Tibial nerve (tissue), 4 donors: ENCODE data around the gene KDM4B. TPM values are rescaled to one million over a fixed set of nuclear protein-coding genes. Genes with fewer than 3 reads are reported as not detected.

Experiments
- DNase-seq, 2 donors: peaks; one replicate each; pipeline ENCODE4 v3.0.0-alpha.2; 2019; ENCODE audit warnings: low spot score in 2 of 2
- H3K27ac ChIP-seq, 4 donors: fragments of 200-600 bp; sonication (generic) in 3 of 4; one replicate each; pipeline ENCODE4 v1.5.1; 2017 to 2019; ENCODE audit warnings: mild to moderate bottlenecking in 1 of 4
- H3K27me3 ChIP-seq, 2 donors: fragments of 200-600 bp; sonication (generic) in 1 of 2; one replicate each; pipeline versions ENCODE4 v1.5.1 to v1.6.0; 2017 to 2019
- H3K36me3 ChIP-seq, 3 donors: fragments of 200-600 bp; sonication (generic); one replicate each; pipeline ENCODE4 v1.5.1; 2018 to 2019
- H3K4me1 ChIP-seq, 4 donors: fragments of 200-600 bp; sonication (generic) in 3 of 4; one replicate each; pipeline ENCODE4 v1.5.1; 2017 to 2019
- H3K4me3 ChIP-seq, 4 donors: fragments of 200-600 bp; sonication (generic) in 3 of 4; one replicate each; pipeline ENCODE4 v1.5.1; 2017 to 2019; ENCODE audit warnings: mild to moderate bottlenecking in 1 of 4, moderate library complexity in 1 of 4
- H3K9me3 ChIP-seq, 4 donors: fragments of 200-600 bp; sonication (generic) in 3 of 4; one replicate each; pipeline ENCODE4 v1.5.1; 2017 to 2019
- EP300 ChIP-seq, 2 donors: sonication (generic); formaldehyde crosslinking; IDR thresholded peaks; one replicate each; pipeline ENCODE4 v1.6.1; 2017; ENCODE audit warnings: antibody characterized with exemption in 2 of 2, mild to moderate bottlenecking in 1 of 2
- POLR2A ChIP-seq, 2 donors: fragments of 450-650 bp; IDR thresholded peaks; one replicate each; pipeline ENCODE4 v1.6.1; 2017; ENCODE audit warnings: antibody characterized with exemption in 2 of 2, mild to moderate bottlenecking in 2 of 2, moderate library complexity in 2 of 2
- WGBS, 2 donors: methylation state at CpG; one replicate each; pipeline ENCODE4 v1.1.5; 2018; 5-methylcytosine and 5-hydroxymethylcytosine counted together
- total RNA-seq, 4 donors: library from RNA; depleted of rRNA; stranded (reverse); fragments of >200 nt; gene quantifications; one replicate each; pipeline ENCODE4 v1.1.0, GENCODE V29; 2016
- TF ChIP-seq, protein P1 (sequence below), 5 experiments: fragments of 200-600 bp in 3 of 5; fragments of 450-650 bp in 2 of 5; sonication (generic) in 3 of 5; IDR thresholded peaks; one replicate each; pipeline ENCODE4 v1.5.1; 2016 to 2019; ENCODE audit warnings: antibody characterized with exemption in 5 of 5, mild to moderate bottlenecking in 3 of 5, moderate library complexity in 2 of 5

KDM4B gene
- total RNA-seq, 4 donors from 2014 or later = 37.8 to 72.4 (median 57.2) TPM

DNA sequence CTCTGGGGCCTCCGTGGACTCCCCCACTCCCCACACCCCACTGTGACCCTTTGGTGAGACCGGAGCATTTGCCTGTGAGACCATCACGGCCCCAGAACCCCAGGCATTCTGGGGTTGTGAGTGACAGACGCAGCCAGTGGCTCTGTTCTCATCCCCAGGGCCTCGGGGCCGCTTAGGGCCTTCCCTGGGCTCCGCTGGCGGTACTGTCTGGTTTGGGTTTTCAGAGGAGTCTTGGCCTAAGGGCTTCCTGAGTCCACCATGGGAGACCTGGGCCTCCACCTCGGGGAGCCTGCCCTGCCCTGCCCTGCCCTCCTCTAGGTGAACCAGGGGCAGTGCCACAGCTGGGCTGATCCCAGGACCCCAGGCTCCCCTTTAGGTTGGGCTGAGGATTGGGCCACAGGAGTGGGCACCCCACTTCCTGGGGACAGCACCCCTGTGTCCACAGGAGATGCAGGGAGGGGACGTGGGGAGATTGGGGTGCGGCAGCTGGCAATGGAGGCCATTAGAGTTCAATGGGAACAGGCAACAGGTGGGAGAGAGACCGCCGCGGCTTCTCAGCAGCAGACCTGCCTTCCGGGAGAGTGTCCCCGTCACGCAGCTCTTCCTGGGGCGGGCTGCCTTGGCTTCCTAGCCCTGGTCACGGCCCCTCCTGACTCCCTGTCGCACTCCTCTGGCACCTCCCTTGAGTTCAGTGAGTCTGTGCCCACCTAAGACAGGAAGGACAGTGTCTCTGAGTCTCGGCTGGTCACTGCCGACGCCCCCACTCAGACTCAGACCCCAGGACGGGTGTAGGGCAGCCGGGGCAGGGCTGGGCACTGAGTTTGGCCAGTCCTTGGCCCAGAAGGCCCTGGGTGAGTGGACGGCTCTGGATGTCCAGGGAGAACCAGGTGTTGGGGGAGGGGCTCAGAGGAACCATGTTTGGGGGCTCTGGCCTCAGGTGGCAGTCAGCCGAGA is 164.1 kb downstream of the KDM4B start:
- Histone ChIP-seq H3K36me3 (peaks cover 0 to 83% (median 15%) of the 10 kb centered on the region in 3 donors), H3K27me3 (no peaks in the 10 kb centered on the region), H3K4me1 (peaks cover 0 to 29% (median 17%) of the 10 kb centered on the region in 4 donors), H3K4me3 (no peak overlapping the region), H3K27ac (no peak overlapping the region), H3K9me3 (no peaks in the 10 kb centered on the region)
- DNase-seq = no peak
- TF ChIP-seq POLR2A (IDR thresholded peaks at IDR 0.05) (no peak), EP300 (IDR thresholded peaks at IDR 0.05) (no peak)
- TF ChIP-seq, protein P1, sequence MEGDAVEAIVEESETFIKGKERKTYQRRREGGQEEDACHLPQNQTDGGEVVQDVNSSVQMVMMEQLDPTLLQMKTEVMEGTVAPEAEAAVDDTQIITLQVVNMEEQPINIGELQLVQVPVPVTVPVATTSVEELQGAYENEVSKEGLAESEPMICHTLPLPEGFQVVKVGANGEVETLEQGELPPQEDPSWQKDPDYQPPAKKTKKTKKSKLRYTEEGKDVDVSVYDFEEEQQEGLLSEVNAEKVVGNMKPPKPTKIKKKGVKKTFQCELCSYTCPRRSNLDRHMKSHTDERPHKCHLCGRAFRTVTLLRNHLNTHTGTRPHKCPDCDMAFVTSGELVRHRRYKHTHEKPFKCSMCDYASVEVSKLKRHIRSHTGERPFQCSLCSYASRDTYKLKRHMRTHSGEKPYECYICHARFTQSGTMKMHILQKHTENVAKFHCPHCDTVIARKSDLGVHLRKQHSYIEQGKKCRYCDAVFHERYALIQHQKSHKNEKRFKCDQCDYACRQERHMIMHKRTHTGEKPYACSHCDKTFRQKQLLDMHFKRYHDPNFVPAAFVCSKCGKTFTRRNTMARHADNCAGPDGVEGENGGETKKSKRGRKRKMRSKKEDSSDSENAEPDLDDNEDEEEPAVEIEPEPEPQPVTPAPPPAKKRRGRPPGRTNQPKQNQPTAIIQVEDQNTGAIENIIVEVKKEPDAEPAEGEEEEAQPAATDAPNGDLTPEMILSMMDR (IDR thresholded peaks at IDR 0.05) = no peak
- WGBS, 2 donors = 85 to 92% methylated on average over 21 to 25 of the region's 27 CpGs

DNA sequence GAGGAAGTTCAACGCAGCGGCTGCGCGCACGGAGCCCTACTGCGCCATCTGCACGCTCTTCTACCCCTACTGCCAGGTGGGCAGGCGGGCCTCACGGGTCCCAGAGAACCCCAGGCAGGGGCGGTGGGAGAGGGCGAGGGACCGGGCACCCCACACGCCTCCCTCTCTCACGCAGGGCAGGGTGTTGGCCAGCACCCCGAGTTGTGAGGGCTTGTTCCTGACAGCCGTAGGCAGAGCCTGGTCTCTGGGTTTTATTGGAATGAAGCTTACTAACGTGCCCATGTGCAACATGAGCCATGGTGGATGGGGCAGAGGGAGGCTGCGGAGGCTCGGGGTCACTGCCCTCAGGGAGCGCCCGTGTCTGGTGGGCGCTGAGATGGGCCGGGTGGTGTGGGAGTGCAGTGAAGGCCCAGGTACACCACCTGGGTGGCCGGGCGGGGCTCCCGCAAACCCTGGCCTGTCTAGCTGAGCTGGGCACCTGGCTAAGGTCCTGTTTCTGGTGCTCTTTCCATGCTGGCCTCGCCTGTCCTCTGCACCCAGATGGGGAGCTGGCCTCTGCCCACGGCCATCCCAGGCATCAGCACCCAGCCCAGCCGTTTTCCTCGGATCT is 165.2 kb downstream of the KDM4B start:
- Histone ChIP-seq H3K4me1 (peaks cover 0 to 18% (median 9%) of the 10 kb centered on the region in 4 donors), H3K4me3 (no peak overlapping the region), H3K9me3 (no peaks in the 10 kb centered on the region), H3K27me3 (no peaks in the 10 kb centered on the region), H3K27ac (no peak overlapping the region), H3K36me3 (peaks cover 0 to 94% (median 15%) of the 10 kb centered on the region in 3 donors)
- TF ChIP-seq POLR2A (IDR thresholded peaks at IDR 0.05) = no peak
- TF ChIP-seq, protein P1 (IDR thresholded peaks at IDR 0.05) = no peak
- no peak for DNase-seq
- 87 to 89% methylated on average over 21 to 23 of the region's 30 CpGs for WGBS, 2 donors

DNA sequence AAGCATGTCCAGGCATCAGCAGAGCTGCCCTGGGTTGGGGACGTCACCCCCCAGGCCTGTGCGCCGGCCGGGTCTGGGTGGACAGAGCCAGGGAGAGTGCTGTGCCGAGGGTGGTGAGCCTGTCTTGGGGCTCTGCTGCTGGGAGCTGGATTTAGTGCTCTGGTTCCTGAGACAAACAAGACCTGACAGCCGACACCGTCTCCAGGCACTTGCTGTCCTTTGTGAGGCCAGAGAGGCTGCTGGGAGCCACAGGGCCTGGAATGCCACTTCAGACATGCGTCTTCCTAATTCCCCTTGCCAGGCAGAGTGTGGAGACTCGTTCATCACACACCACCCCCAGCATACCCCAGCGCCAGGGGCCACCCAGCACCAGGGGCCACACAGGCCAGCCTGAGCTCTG is 165.8 kb downstream of the KDM4B start:
- TF ChIP-seq, protein P1 (IDR thresholded peaks at IDR 0.05) = no peak
- TF ChIP-seq POLR2A (IDR thresholded peaks at IDR 0.05) (no peak), EP300 (IDR thresholded peaks at IDR 0.05) (no peak)
- Histone ChIP-seq H3K36me3 (peaks cover 0 to 98% (median 15%) of the 10 kb centered on the region in 3 donors), H3K4me1 (peaks cover 0 to 12% (median 6%) of the 10 kb centered on the region in 4 donors), H3K27ac (no peak overlapping the region), H3K27me3 (no peaks in the 10 kb centered on the region), H3K4me3 (no peak overlapping the region), H3K9me3 (no peaks in the 10 kb centered on the region)
- 90 to 91% methylated on average over 8 to 10 of the region's 10 CpGs for WGBS, 2 donors
- no peak for DNase-seq

DNA sequence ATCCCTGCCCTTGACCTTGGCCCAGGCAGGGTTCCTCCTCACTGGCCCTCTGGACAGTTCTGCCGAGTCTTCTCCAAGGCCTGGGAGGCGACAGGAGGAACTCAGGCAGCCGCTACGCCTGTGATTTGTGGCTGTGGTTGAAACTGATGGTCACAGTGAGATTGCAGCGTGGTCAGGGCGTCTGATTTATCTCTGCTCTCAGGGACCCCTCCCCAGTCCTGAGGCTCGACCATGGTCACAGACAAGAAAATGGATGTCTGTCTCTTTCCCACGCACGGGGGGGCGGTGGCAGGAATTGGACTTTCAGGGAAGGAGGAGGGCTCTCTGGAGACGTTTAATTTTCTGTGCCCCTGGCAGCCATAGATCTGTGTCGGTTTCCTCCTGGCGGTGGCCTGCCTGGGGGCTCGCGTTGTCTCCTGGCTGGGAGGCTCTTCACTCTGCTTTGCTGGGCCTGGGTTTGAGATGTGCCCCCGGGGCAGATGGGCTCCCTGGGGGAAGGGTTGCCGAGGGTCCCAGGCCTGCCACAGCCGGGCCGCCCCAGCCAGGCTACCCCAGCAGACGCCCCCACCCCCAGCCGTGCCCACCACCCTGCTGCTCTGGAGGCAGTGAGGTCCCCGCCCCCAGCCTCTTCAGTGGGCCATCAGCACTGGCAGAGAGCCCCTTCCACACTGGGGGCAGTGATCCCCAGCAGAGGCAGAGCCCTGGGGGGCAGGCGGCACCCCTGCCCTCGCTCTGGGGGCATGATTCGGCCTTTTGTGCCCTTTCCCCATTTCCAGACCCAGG is 167.4 kb downstream of the KDM4B start:
- Histone ChIP-seq H3K4me1 (peaks cover 0 to 12% (median under 1%) of the 10 kb centered on the region in 4 donors), H3K27me3 (no peaks in the 10 kb centered on the region), H3K4me3 (no peak overlapping the region), H3K9me3 (no peaks in the 10 kb centered on the region), H3K36me3 (peaks cover 0 to 98% (median 15%) of the 10 kb centered on the region in 3 donors), H3K27ac (peak overlapping the region in 1 of 4 donors; percentile 20)
- WGBS, 2 donors = 73 to 74% methylated on average over 25 of the region's 25 CpGs
- DNase-seq = no peak
- no peak for TF ChIP-seq EP300 (IDR thresholded peaks at IDR 0.05)
- TF ChIP-seq POLR2A (IDR thresholded peaks at IDR 0.05) = no peak
- TF ChIP-seq, protein P1 (IDR thresholded peaks at IDR 0.05) = no peak
